ENCODE measurements around the gene PRIMPOL. TPM values are rescaled to one million over a fixed set of nuclear protein-coding genes. Genes with fewer than 3 reads are reported as not detected.

PRIMPOL gene
- total RNA-seq, 120 experiments from 2014 or later: 9.5 to 30.5 (median 17.5) TPM

Other genes with a start within 250 kb of the PRIMPOL start
- gene IRF2, start 175.2 kb upstream of the PRIMPOL start, total RNA-seq: 10 to 100 TPM; 18.8 to 61.7 (median 33.1) TPM
- gene CASP3, start 291 bp upstream of the PRIMPOL start, total RNA-seq: 10 to 100 TPM in 108 of 120 experiments, 1 to 10 TPM in 12; 6.4 to 17.2 (median 12.2) TPM
- 1 to 10 TPM in 61 of 120 experiments, under 1 TPM in 45, not detected in 14; 0.33 to 3.8 (median 1.1) TPM for gene CENPU, start 84.4 kb downstream of the PRIMPOL start, total RNA-seq
- 100 to 1,000 TPM in 4 of 120 experiments, 10 to 100 TPM in 116; 24.4 to 144 (median 53.4) TPM for gene ACSL1, start 176.2 kb downstream of the PRIMPOL start, total RNA-seq

Measured in dorsolateral prefrontal cortex (tissue), 118 donors.